Right hindlimb (tissue), 1 donor: Measurements from ENCODE around the gene RHBDL1.
"Not testable (repeated sequence)": the region's sequence is repeated elsewhere in the genome, so short reads cannot be mapped to it uniquely, and the experiment has no call there.

Experiments
- DNase-seq: peaks from one replicate; pipeline ENCODE4 v3.0.0-alpha.2; 2018

The RHBDL1 gene

GRCh38 chr16:708019-708418 is 32.5 kb downstream of the RHBDL1 start:
- DNase-seq = no peak

- DNase-seq = no peak
These were observed 33.5 kb downstream of the RHBDL1 start for GRCh38 chr16:708959-709358.

- DNase-seq = peak; percentile 80
These were observed 34.4 kb downstream of the RHBDL1 start for GRCh38 chr16:709566-710499.

GRCh38 chr16:710500-711075 is 35.1 kb downstream of the RHBDL1 start:
- DNase-seq = no peak

- no peak for DNase-seq
These were observed 35.6 kb downstream of the RHBDL1 start for GRCh38 chr16:711084-711483.

- peak; percentile 79 for DNase-seq
These were observed 36.3 kb downstream of the RHBDL1 start for GRCh38 chr16:711548-712320.

GRCh38 chr16:712740-713250 is 37.3 kb downstream of the RHBDL1 start:
- DNase-seq = not testable (repeated sequence)

GRCh38 chr16:714079-714478 is 38.6 kb downstream of the RHBDL1 start:
- DNase-seq = no peak

GRCh38 chr16:714558-715476 is 39.3 kb downstream of the RHBDL1 start, which contains the start of gene METRN:
Gene METRN, plus strand, starts transcription at chr16:715118. Its CDS starts 172 bp downstream, at chr16:715290.
- DNase-seq = peak; percentile 94

- DNase-seq = no peak
These were observed 40.2 kb downstream of the RHBDL1 start for GRCh38 chr16:715477-716199.

GRCh38 chr16:716200-716568 is 40.7 kb downstream of the RHBDL1 start:
- peak; percentile 65 for DNase-seq

GRCh38 chr16:716768-717325 is 41.4 kb downstream of the RHBDL1 start:
- DNase-seq = no peak

- no peak for DNase-seq
These were observed 42.2 kb downstream of the RHBDL1 start for GRCh38 chr16:717450-718245.

GRCh38 chr16:718389-718788 is 42.9 kb downstream of the RHBDL1 start:
- DNase-seq = no peak

- no peak for DNase-seq
These were observed 43.5 kb downstream of the RHBDL1 start for GRCh38 chr16:718922-719321.

- no peak for DNase-seq
These were observed 44.5 kb downstream of the RHBDL1 start for GRCh38 chr16:719815-720446.

- peak; percentile 87 for DNase-seq
These were observed 45.0 kb downstream of the RHBDL1 start for GRCh38 chr16:720447-720989.

GRCh38 chr16:720990-721764 is 45.7 kb downstream of the RHBDL1 start, which contains the start of gene ANTKMT:
Gene ANTKMT, plus strand, starts transcription at chr16:721146. Its CDS starts 129 bp downstream, at chr16:721275.
- peak; percentile 83 for DNase-seq
